Trophoblast cell (in vitro differentiated cells and primary cell): ENCODE data around the gene PLEKHA3.

Experiments
- DNase-seq, 2 donors: peaks; one replicate each; pipeline ENCODE4 v3.0.0-alpha.2; 2016
- H2AFZ ChIP-seq: 2 replicates; pipeline ENCODE4 v1.6.1; 2013; ENCODE audit warnings: low read length, moderate library complexity, mild to moderate bottlenecking; ENCODE audit not compliant: insufficient read depth, poor library complexity
- H2AK5ac ChIP-seq: 2 replicates; pipeline ENCODE4 v1.6.1; 2013; ENCODE audit warnings: mild to moderate bottlenecking, low read length
- H2BK120ac ChIP-seq: 2 replicates; pipeline ENCODE4 v1.6.1; 2013; ENCODE audit warnings: low read length, mild to moderate bottlenecking, moderate library complexity; ENCODE audit not compliant: insufficient read depth, poor library complexity
- H2BK12ac ChIP-seq: 2 replicates; pipeline ENCODE4 v1.6.1; 2013; ENCODE audit warnings: mild to moderate bottlenecking, low read length, moderate library complexity
- H2BK5ac ChIP-seq: 2 replicates; pipeline ENCODE4 v1.6.1; 2013; ENCODE audit warnings: low read length, low read depth, moderate library complexity, mild to moderate bottlenecking; ENCODE audit not compliant: poor library complexity
- H3K14ac ChIP-seq: 2 replicates; pipeline ENCODE4 v1.6.1; 2013; ENCODE audit warnings: mild to moderate bottlenecking, low read length
- H3K18ac ChIP-seq: 2 replicates; pipeline ENCODE4 v1.6.1; 2013; ENCODE audit warnings: mild to moderate bottlenecking, low read length
- H3K23ac ChIP-seq: 2 replicates; pipeline ENCODE4 v1.6.1; 2013; ENCODE audit warnings: low read length
- H3K27ac ChIP-seq: 2 replicates; pipeline ENCODE4 v1.5.1; 2013; ENCODE audit warnings: low read depth, mild to moderate bottlenecking, inconsistent platforms, low read length, moderate library complexity
- H3K27me3 ChIP-seq: 2 replicates; pipeline ENCODE4 v1.6.1; 2013; ENCODE audit warnings: inconsistent platforms, mild to moderate bottlenecking, low read length, moderate library complexity; ENCODE audit not compliant: insufficient read depth
- H3K36me3 ChIP-seq, 2 experiments: 1 replicate in 1 of 2; 2 replicates in 1 of 2; pipeline ENCODE4 v1.6.1; 2013; ENCODE audit warnings: low read length in 2 of 2, mild to moderate bottlenecking in 2 of 2, moderate library complexity in 1 of 2; ENCODE audit not compliant: insufficient read depth in 2 of 2, control insufficient read depth in 1 of 2
- H3K4ac ChIP-seq: 2 replicates; pipeline ENCODE4 v1.6.1; 2013; ENCODE audit warnings: low read depth, mild to moderate bottlenecking, low read length, moderate library complexity
- H3K4me1 ChIP-seq, 2 experiments: 1 replicate in 1 of 2; 2 replicates in 1 of 2; pipeline ENCODE4 v1.6.1; 2013; ENCODE audit warnings: low read length in 2 of 2, mild to moderate bottlenecking in 2 of 2, moderate library complexity in 1 of 2; ENCODE audit not compliant: insufficient read depth in 2 of 2, control insufficient read depth in 1 of 2
- H3K4me2 ChIP-seq: 2 replicates; pipeline ENCODE4 v1.6.1; 2013; ENCODE audit warnings: inconsistent platforms, mild to moderate bottlenecking, low read length, moderate library complexity
- H3K4me3 ChIP-seq: 2 replicates; pipeline ENCODE4 v1.5.1; 2013; ENCODE audit warnings: mild to moderate bottlenecking, low read depth, low read length, inconsistent platforms
- H3K79me1 ChIP-seq: one replicate; pipeline ENCODE4 v1.6.1; 2013; ENCODE audit warnings: low read length
- H3K79me2 ChIP-seq: 2 replicates; pipeline ENCODE4 v1.6.1; 2013; ENCODE audit warnings: low read length, mild to moderate bottlenecking; ENCODE audit not compliant: control insufficient read depth, insufficient read depth, poor library complexity
- H3K9ac ChIP-seq: 2 replicates; pipeline ENCODE4 v1.6.1; 2013; ENCODE audit warnings: mild to moderate bottlenecking, low read length
- H3K9me3 ChIP-seq: 2 replicates; pipeline ENCODE4 v1.6.1; 2013; ENCODE audit warnings: low read depth, mild to moderate bottlenecking, control low read depth, inconsistent platforms, low read length; ENCODE audit not compliant: insufficient read depth
- H4K12ac ChIP-seq: 2 replicates; pipeline ENCODE4 v1.6.1; 2013; ENCODE audit warnings: low read depth, mild to moderate bottlenecking, low read length, moderate library complexity
- H4K8ac ChIP-seq: 2 replicates; pipeline ENCODE4 v1.6.1; 2013; ENCODE audit warnings: low read depth, mild to moderate bottlenecking, low read length, moderate library complexity
- H4K91ac ChIP-seq: one replicate; pipeline ENCODE4 v1.6.1; 2013; ENCODE audit warnings: low read depth, mild to moderate bottlenecking, low read length, moderate library complexity
- WGBS: extraction: QIAGEN DNeasy Blood & Tissue Kit; methylation state at CpG from one replicate; pipeline ENCODE4 v1.1.7; 2013; ENCODE audit warnings: missing lambda C conversion rate; ENCODE audit not compliant: insufficient read length, insufficient coverage; ENCODE audit errors: extremely low coverage; 5-methylcytosine and 5-hydroxymethylcytosine counted together

PLEKHA3 gene

GRCh38 chr2:178542161-178542560, 61.9 kb downstream of the PLEKHA3 start:
- no CpG with 5 or more reads among the region's 12 CpGs for WGBS
- no peak overlapping the region for H3K4me2 ChIP-seq
- H2BK12ac ChIP-seq: no peak overlapping the region

GRCh38 chr2:178542569-178542968, 62.3 kb downstream of the PLEKHA3 start:
- no peaks in the 10 kb centered on the region for H3K79me1 ChIP-seq
- peaks cover 3% of the 10 kb centered on the region for H3K9me3 ChIP-seq
- no peak overlapping the region for H3K9ac ChIP-seq
- no peak overlapping the region for H3K4me3 ChIP-seq
- no peak overlapping the region for H3K14ac ChIP-seq
- no peak overlapping the region for H4K12ac ChIP-seq
- H4K91ac ChIP-seq: no peak overlapping the region
- no peak overlapping the region for H4K8ac ChIP-seq
- no peak overlapping the region for H3K18ac ChIP-seq
- no peak overlapping the region for H2BK12ac ChIP-seq
- no peak overlapping the region for H3K23ac ChIP-seq
- H2BK5ac ChIP-seq: no peak overlapping the region
- no peak overlapping the region for H2BK120ac ChIP-seq
- H3K27me3 ChIP-seq: no peaks in the 10 kb centered on the region
- no peak overlapping the region for H3K4ac ChIP-seq
- no peak overlapping the region for H3K4me2 ChIP-seq
- H3K79me2 ChIP-seq: no peaks in the 10 kb centered on the region
- H2AFZ ChIP-seq: no peak overlapping the region
- no peak overlapping the region for H3K27ac ChIP-seq
- no peak for DNase-seq
- H3K36me3 ChIP-seq: peaks cover 7 to 31% of the 10 kb centered on the region in 2 experiments
- H2AK5ac ChIP-seq: no peak overlapping the region
- H3K4me1 ChIP-seq: no peaks in the 10 kb centered on the region
- WGBS: no CpG with 5 or more reads among the region's 5 CpGs

More at GRCh38 chr2:178542161-178542560, 61.9 kb downstream of the PLEKHA3 start:
- H3K9me3 ChIP-seq: peaks cover 3% of the 10 kb centered on the region
- no peak overlapping the region for H2BK5ac ChIP-seq
- H2AK5ac ChIP-seq: no peak overlapping the region
- no peak overlapping the region for H4K8ac ChIP-seq
- no peaks in the 10 kb centered on the region for H3K4me1 ChIP-seq
- no peak overlapping the region for H3K27ac ChIP-seq
- no peak overlapping the region for H3K4me3 ChIP-seq
- no peak overlapping the region for H3K9ac ChIP-seq
- no peak overlapping the region for H3K4ac ChIP-seq
- H3K14ac ChIP-seq: no peak overlapping the region
- H4K91ac ChIP-seq: no peak overlapping the region
- H2BK120ac ChIP-seq: no peak overlapping the region
- H4K12ac ChIP-seq: no peak overlapping the region
- peaks cover 7 to 31% of the 10 kb centered on the region in 2 experiments for H3K36me3 ChIP-seq
- H3K27me3 ChIP-seq: no peaks in the 10 kb centered on the region
- H2AFZ ChIP-seq: no peak overlapping the region
- no peaks in the 10 kb centered on the region for H3K79me2 ChIP-seq
- no peak for DNase-seq
- H3K23ac ChIP-seq: no peak overlapping the region
- H3K79me1 ChIP-seq: no peaks in the 10 kb centered on the region
- H3K18ac ChIP-seq: no peak overlapping the region

DNA sequence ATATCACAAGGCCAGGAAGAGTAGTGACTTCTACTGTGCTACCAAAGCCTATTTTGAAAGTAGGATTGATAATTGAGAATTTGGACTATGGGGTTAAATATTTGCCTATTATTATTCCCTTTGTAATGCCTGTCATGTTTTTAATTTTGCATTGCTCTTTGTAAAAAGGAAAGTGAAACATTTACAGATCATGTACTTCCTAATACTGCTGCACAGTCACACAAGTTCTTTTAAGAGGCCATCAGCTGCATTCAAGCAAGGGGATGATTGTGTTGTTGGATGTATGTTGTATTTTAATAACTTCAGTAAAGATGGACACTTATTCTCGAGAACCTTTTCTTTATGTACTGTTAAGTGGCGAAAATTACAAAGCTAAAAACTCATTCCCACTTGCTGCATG, 70.1 kb downstream of the PLEKHA3 start:
- Histone ChIP-seq H3K4me2 (no peak overlapping the region), H4K12ac (no peak overlapping the region), H3K9me3 (peaks cover 3% of the 10 kb centered on the region), H2AK5ac (no peak overlapping the region), H2BK120ac (no peak overlapping the region), H2BK12ac (no peak overlapping the region), H2AFZ (no peak overlapping the region), H4K8ac (no peak overlapping the region), H3K23ac (no peak overlapping the region), H3K4me1 (no peaks in the 10 kb centered on the region), H3K4ac (no peak overlapping the region), H3K14ac (no peak overlapping the region), H2BK5ac (no peak overlapping the region), H3K79me1 (no peaks in the 10 kb centered on the region), H3K18ac (no peak overlapping the region), H3K9ac (no peak overlapping the region), H4K91ac (no peak overlapping the region), H3K36me3 (peaks cover 5 to 14% of the 10 kb centered on the region in 2 experiments), H3K79me2 (no peaks in the 10 kb centered on the region), H3K27me3 (no peaks in the 10 kb centered on the region), H3K4me3 (no peak overlapping the region), H3K27ac (no peak overlapping the region)
- no CpG with 5 or more reads among the region's 2 CpGs for WGBS
- DNase-seq: no peak

DNA sequence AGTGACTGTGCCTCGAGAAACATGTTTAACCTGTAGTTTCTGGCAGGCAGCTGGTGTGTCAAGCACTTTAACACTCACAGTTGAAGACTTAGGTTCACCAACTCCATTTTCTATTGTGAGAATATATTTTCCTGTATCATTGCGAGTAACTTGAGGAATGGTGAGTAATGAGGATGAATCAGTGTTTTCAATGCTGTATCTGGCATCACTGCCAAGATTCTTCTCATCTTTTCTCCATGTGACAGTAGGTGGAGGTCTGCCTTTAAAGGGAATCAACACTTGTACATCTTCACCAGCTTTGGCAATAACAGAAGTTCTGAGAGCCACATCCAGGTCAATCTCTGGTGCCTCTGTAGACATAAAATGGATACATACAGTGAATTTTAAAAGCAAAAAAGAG, 72.8 kb downstream of the PLEKHA3 start:
- peaks cover 3 to 5% of the 10 kb centered on the region in 2 experiments for H3K36me3 ChIP-seq
- H3K79me1 ChIP-seq: no peaks in the 10 kb centered on the region
- no peak overlapping the region for H3K4me2 ChIP-seq
- no peak overlapping the region for H2BK12ac ChIP-seq
- no peak overlapping the region for H4K12ac ChIP-seq
- no peak overlapping the region for H3K27ac ChIP-seq
- no peaks in the 10 kb centered on the region for H3K9me3 ChIP-seq
- H3K27me3 ChIP-seq: no peaks in the 10 kb centered on the region
- peak in 1 of 2 donors; percentile 5 for DNase-seq
- H2AFZ ChIP-seq: no peak overlapping the region
- H3K4me3 ChIP-seq: no peak overlapping the region
- no peak overlapping the region for H3K9ac ChIP-seq
- no peak overlapping the region for H4K91ac ChIP-seq
- no peak overlapping the region for H3K23ac ChIP-seq
- no peak overlapping the region for H3K14ac ChIP-seq
- WGBS: no CpG with 5 or more reads among the region's 2 CpGs
- no peaks in the 10 kb centered on the region for H3K79me2 ChIP-seq
- no peak overlapping the region for H3K18ac ChIP-seq
- H4K8ac ChIP-seq: no peak overlapping the region
- no peak overlapping the region for H2AK5ac ChIP-seq
- no peak overlapping the region for H2BK120ac ChIP-seq
- no peak overlapping the region for H3K4ac ChIP-seq
- no peaks in the 10 kb centered on the region for H3K4me1 ChIP-seq
- H2BK5ac ChIP-seq: no peak overlapping the region
